ENCODE data around the gene YKT6. TPM values are rescaled to one million over a fixed set of nuclear protein-coding genes. Genes with fewer than 3 reads are reported as not detected.

YKT6 gene
- total and polyA plus RNA-seq, 2 donors (not counting 3 experiments of a cell fraction or from before 2014, with no cell fraction given): 117 to 120 TPM

- Histone ChIP-seq H3K27ac (ENCODE audit: insufficient read depth, low read depth, low read length) (no peak overlapping the region), H3K36me3 (ENCODE audit: control insufficient read depth in 2 of 2, extremely low read depth in 1 of 2, insufficient read depth in 2 of 2, low read length in 2 of 2) (no peaks in the 10 kb centered on the region), H2AFZ (ENCODE audit: low read depth, low read length) (no peak overlapping the region), H3K4me3 (replicated peaks in 1 of 3; ENCODE audit: insufficient read depth in 1 of 3, low read depth in 1 of 3, low read length in 3 of 3) (no peak overlapping the region), H3K9ac (replicated peaks; ENCODE audit: extremely low read depth, insufficient read depth, low read length) (no peak overlapping the region), H3K79me2 (ENCODE audit: control insufficient read depth, insufficient read depth, low read length) (no peaks in the 10 kb centered on the region), H3K9me1 (replicated peaks; ENCODE audit: control insufficient read depth, extremely low read depth, insufficient read depth, low read length) (no peaks in the 10 kb centered on the region), H3K27me3 (ENCODE audit: control insufficient read depth in 2 of 2, insufficient read depth in 2 of 2, low read length in 2 of 2) (peaks cover 10 to 18% of the 10 kb centered on the region in 2 experiments), H4K20me1 (replicated peaks; ENCODE audit: control insufficient read depth, extremely low read depth, insufficient read depth, low read length) (no peaks in the 10 kb centered on the region), H3K4me2 (ENCODE audit: insufficient read depth, low read length) (no peak overlapping the region), H3K4me1 (ENCODE audit: control insufficient read depth, extremely low read depth, insufficient read depth, low read length) (no peaks in the 10 kb centered on the region), H3K9me3 (replicated peaks; ENCODE audit: control insufficient read depth, insufficient read depth, low read length) (no peaks in the 10 kb centered on the region)
- intact Hi-C loops (cut with micrococcal nuclease) (no loop called here), dilution Hi-C loops (cut with MboI; ENCODE audit: extremely low pct_ligation_motif_present, low sequenced_read_pairs) (no loop called here)
- POLR2A ChIA-PET: interaction anchor here (0.7 kb wide), 1 partner anchor 32 kb away, joined by 3 read pairs; no protein-coding TSS in a partner anchor
- no peak for FAIRE-seq
- no TSS peak for BruUV-seq (replicated peaks)
- CTCF ChIA-PET: interaction anchor here (1.0 to 1.5 kb wide), 3 partner anchors 18 to 105 kb away, joined by 3 read pairs; no protein-coding TSS in a partner anchor
- DNase-seq (ENCODE audit: low read depth, low spot score): no peak
- TF ChIP-seq FOS (IDR thresholded peaks at IDR 0.05; ENCODE audit: borderline replicate concordance, insufficient read depth, low read length) (no peak), CTCF (IDR thresholded peaks at IDR 0.05; ENCODE audit: extremely low read depth in 1 of 2, insufficient read depth in 1 of 2, low read depth in 1 of 2, low read length in 2 of 2) (no peak), EZH2 (IDR thresholded peaks at IDR 0.05; ENCODE audit: borderline replicate concordance, low read depth, low read length, severe bottlenecking) (no peak), MYC (IDR thresholded peaks at IDR 0.05; ENCODE audit: low read depth, low read length) (no peak), POLR2A (IDR thresholded peaks at IDR 0.05; ENCODE audit: low read depth, low read length) (no peak), POLR2AphosphoS5 (IDR thresholded peaks at IDR 0.05; ENCODE audit: insufficient read depth, low read depth, low read length) (no peak), GATA2 (IDR thresholded peaks at IDR 0.05; ENCODE audit: insufficient read depth, insufficient read length, low read depth, low read length) (no peak), JUN (IDR thresholded peaks at IDR 0.05; ENCODE audit: borderline replicate concordance, insufficient read depth, insufficient read length, low read depth) (no peak)
- TF ChIP-seq, protein P1, sequence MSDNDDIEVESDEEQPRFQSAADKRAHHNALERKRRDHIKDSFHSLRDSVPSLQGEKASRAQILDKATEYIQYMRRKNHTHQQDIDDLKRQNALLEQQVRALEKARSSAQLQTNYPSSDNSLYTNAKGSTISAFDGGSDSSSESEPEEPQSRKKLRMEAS (IDR thresholded peaks at IDR 0.05; ENCODE audit: insufficient read depth, insufficient read length): no peak
Observed at GRCh38 chr7:44177570-44178131, 23.1 kb upstream of the YKT6 start.

Measured in endothelial cell of umbilical vein (primary cell).